PC-9 (cell line): ENCODE results near the gene ACBD6.

Experiments used
- EZH2 ChIP-seq: fragments of 200-600 bp; sonication (generic); IDR thresholded peaks from 2 replicates; pipeline ENCODE4 v1.8.0; 2017; ENCODE audit warnings: antibody characterized with exemption, low read depth
- TF ChIP-seq, protein P1 (sequence below): fragments of 200-600 bp; sonication (generic); conservative IDR thresholded peaks from 2 replicates; pipeline ENCODE4 v1.6.1; 2017; ENCODE audit warnings: mixed run types, antibody characterized with exemption, mild to moderate bottlenecking, moderate library complexity

DNA sequence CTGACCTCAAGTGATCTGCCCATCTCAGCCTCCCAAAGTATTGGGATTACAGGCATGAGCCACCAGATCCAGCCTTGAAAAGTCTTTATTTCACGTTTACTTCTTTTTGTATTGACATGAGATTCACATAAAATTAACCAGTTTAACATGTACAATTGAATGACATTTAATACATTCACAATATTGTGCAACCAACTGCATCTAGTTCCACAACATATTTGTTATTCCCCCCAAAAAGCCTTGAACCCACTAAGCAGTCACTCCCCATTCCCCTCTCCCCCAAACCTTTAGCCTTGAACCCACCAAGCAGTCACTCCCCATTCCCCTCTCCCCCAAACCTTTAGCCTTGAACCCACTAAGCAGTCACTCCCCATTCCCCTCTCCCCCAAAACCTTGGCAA lies 62.0 kb downstream of the ACBD6 start:
- TF ChIP-seq, protein P1, sequence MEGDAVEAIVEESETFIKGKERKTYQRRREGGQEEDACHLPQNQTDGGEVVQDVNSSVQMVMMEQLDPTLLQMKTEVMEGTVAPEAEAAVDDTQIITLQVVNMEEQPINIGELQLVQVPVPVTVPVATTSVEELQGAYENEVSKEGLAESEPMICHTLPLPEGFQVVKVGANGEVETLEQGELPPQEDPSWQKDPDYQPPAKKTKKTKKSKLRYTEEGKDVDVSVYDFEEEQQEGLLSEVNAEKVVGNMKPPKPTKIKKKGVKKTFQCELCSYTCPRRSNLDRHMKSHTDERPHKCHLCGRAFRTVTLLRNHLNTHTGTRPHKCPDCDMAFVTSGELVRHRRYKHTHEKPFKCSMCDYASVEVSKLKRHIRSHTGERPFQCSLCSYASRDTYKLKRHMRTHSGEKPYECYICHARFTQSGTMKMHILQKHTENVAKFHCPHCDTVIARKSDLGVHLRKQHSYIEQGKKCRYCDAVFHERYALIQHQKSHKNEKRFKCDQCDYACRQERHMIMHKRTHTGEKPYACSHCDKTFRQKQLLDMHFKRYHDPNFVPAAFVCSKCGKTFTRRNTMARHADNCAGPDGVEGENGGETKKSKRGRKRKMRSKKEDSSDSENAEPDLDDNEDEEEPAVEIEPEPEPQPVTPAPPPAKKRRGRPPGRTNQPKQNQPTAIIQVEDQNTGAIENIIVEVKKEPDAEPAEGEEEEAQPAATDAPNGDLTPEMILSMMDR, result no peak
- no peak for TF ChIP-seq EZH2
